Peyer's patch (tissue), 4 donors: ENCODE data around the gene FAM107B.

Experiments used
- CTCF ChIP-seq, 6 experiments: fragments of 450-650 bp in 4 of 6; fragments of 200-600 bp in 2 of 6; sonication (generic) in 1 of 6; IDR thresholded peaks; one replicate each; pipeline ENCODE4 v1.5.1; 2017 to 2019; ENCODE audit warnings: antibody characterized with exemption in 6 of 6, mild to moderate bottlenecking in 3 of 6, moderate library complexity in 1 of 6
- POLR2A ChIP-seq, 2 donors: fragments of 450-650 bp; IDR thresholded peaks; one replicate each; pipeline ENCODE4 v1.5.1; 2017; ENCODE audit warnings: antibody characterized with exemption in 2 of 2, mild to moderate bottlenecking in 2 of 2, moderate library complexity in 2 of 2

GRCh38 chr10:14571866-14572507 lies 202.7 kb downstream of the FAM107B start:
- TF ChIP-seq POLR2A (IDR thresholded peaks at IDR 0.05) (no peak), CTCF (IDR thresholded peaks at IDR 0.05) (no peak)
